ENCODE data around the gene RNASET2. TPM values are rescaled to one million over a fixed set of nuclear protein-coding genes. Genes with fewer than 3 reads are reported as not detected.
"Not testable (repeated sequence)": the region's sequence is repeated elsewhere in the genome, so short reads cannot be mapped to it uniquely, and the experiment has no call there.

The RNASET2 gene
- total RNA-seq, 4 donors from 2014 or later = 65.6 to 169 (median 81.4) TPM

DNA sequence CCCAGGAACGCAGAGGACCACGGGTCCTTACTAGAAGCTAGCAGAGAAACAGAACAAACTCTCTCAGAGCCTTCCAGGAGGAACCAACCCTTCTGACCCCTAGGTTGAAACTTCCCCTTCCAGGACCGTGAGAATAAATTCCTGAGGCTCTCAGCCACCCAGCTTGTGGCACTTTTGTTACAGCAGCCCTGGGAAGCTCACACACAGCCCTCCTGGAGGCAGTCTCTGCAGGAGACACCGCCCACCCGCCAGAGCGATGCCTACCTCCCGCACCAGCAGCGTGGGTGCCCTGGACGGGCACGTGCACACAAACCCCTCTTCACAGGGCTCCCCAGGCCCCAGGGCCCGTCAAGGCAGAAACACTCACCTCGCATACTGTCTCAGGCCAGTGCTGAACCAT is 4.2 kb downstream of the RNASET2 start:
- TF ChIP-seq POLR2A (IDR thresholded peaks at IDR 0.05) = no peak
- TF ChIP-seq, protein P1, sequence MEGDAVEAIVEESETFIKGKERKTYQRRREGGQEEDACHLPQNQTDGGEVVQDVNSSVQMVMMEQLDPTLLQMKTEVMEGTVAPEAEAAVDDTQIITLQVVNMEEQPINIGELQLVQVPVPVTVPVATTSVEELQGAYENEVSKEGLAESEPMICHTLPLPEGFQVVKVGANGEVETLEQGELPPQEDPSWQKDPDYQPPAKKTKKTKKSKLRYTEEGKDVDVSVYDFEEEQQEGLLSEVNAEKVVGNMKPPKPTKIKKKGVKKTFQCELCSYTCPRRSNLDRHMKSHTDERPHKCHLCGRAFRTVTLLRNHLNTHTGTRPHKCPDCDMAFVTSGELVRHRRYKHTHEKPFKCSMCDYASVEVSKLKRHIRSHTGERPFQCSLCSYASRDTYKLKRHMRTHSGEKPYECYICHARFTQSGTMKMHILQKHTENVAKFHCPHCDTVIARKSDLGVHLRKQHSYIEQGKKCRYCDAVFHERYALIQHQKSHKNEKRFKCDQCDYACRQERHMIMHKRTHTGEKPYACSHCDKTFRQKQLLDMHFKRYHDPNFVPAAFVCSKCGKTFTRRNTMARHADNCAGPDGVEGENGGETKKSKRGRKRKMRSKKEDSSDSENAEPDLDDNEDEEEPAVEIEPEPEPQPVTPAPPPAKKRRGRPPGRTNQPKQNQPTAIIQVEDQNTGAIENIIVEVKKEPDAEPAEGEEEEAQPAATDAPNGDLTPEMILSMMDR (IDR thresholded peaks at IDR 0.05) = no peak

DNA sequence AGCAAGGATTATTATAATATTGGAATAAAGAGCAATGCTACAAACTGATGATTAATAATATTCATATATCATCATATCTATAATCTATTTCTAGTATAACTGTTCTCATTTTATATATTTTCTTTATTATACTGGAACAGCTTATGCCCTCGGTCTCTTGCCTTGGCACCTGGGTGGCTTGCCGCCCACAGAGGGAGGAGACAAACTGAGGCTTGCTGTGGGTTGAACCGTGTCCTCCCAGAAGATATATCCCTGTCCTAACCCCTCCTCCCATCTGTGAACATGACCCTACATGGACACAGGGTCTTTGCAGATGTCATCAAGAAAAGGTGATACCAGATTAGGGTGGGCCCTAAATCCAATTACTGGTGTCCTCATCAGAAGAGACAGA is 4.7 kb downstream of the RNASET2 start:
- peak overlapping the region in 2 of 4 donors; percentile 88 to 100 for H3K27ac ChIP-seq

More for the DNA sequence above, 4.2 kb downstream of the RNASET2 start:
- H3K4me3 ChIP-seq = no peak overlapping the region
- DNase-seq = no peak
- H3K27me3 ChIP-seq = no peaks in the 10 kb centered on the region
- H3K9me3 ChIP-seq = no peaks in the 10 kb centered on the region
- peaks cover 0 to 26% (median 7%) of the 10 kb centered on the region in 4 donors for H3K4me1 ChIP-seq
- peak overlapping the region in 2 of 4 donors; percentile 88 to 100 for H3K27ac ChIP-seq
- peaks cover 0 to 6% (median 0%) of the 10 kb centered on the region in 3 donors for H3K36me3 ChIP-seq

DNA sequence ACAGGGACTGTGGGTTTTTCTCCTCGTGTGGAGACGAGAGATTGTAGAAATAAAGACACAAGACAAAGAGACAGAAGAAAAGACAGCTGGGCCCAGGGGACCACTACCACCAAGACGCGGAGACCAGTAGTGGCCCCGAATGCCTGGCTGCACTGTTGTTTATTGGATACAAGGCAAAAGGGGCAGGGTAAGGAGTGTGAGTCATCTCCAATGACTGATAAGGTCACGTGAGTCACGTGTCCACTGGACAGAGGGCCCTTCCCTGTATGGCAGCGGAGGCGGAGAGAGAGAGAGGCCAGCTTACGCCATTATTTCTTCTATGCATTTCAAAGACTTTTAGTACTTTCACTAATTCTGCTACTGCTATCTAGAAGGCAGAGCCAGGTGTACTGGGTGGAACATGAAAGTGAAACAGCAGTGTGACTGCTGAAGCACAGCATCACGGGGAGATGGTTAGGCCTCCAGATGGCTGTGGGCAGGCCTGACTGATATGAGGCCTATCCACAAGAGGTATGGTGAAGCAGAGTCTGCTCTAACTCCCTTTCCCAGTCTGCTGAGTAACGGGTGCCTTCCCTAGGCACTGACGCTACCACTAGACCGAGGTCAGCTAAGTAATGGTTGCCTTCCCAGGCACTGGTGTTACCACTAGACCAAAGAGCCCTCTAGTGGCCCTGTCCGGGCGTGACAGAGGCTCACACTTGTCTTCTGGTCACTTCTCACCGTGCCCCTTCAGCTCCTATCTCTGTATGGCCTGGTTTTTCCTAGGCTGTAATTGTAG is 5.3 kb downstream of the RNASET2 start:
- not testable (repeated sequence) for H3K27me3 ChIP-seq, H3K9me3 ChIP-seq
- Histone ChIP-seq H3K36me3 (peaks cover 0 to 10% (median 0%) of the 10 kb centered on the region in 3 donors), H3K27ac (peak overlapping the region; percentile 61 to 100 (median 90)), H3K4me3 (peak overlapping the region in 3 of 4 donors; percentile 16 to 40 (median 29)), H3K4me1 (peaks cover 0 to 26% (median 7%) of the 10 kb centered on the region in 4 donors)
- TF ChIP-seq, protein P1 (IDR thresholded peaks at IDR 0.05) = peak; percentile 31 to 69 (median 58)
- DNase-seq = peak; percentile 68 to 93 (median 88)

More for the DNA sequence above, 4.7 kb downstream of the RNASET2 start:
- H3K4me1 ChIP-seq = peaks cover 0 to 26% (median 7%) of the 10 kb centered on the region in 4 donors
- no peaks in the 10 kb centered on the region for H3K27me3 ChIP-seq
- no peaks in the 10 kb centered on the region for H3K9me3 ChIP-seq
- no peak for TF ChIP-seq POLR2A (IDR thresholded peaks at IDR 0.05)
- TF ChIP-seq, protein P1 (IDR thresholded peaks at IDR 0.05) = no peak
- DNase-seq = no peak
- peak overlapping the region in 1 of 4 donors; percentile 29 for H3K4me3 ChIP-seq
- H3K36me3 ChIP-seq = peaks cover 0 to 6% (median 0%) of the 10 kb centered on the region in 3 donors

DNA sequence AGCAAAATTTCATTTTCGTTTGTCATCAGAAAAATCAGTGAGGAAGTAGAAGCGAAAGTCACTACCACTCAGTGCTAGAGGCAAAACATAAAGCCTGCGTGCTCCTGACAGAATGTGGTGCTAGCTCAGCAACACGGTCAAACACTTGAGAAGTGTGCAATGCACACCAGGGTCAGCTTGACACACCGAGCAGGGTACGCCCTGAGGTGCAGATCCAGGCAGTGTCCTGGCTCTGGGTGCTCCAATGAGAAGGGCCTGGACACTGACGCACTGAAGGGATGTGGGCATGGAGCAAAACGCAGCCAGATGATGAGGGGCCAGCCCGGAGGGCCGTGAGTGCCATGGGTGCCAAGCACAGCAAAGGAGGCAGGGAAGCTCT is 5.9 kb downstream of the RNASET2 start:
- H3K4me1 ChIP-seq = peaks cover 0 to 26% (median 7%) of the 10 kb centered on the region in 4 donors
- H3K27ac ChIP-seq = peak overlapping the region; percentile 61 to 100 (median 90)
- H3K4me3 ChIP-seq = peak overlapping the region in 1 of 4 donors; percentile 29
- no peaks in the 10 kb centered on the region for H3K9me3 ChIP-seq
- H3K27me3 ChIP-seq = no peaks in the 10 kb centered on the region
- TF ChIP-seq, protein P1 (IDR thresholded peaks at IDR 0.05) = no peak
- TF ChIP-seq POLR2A (IDR thresholded peaks at IDR 0.05) = no peak
- peaks cover 0 to 17% (median 0%) of the 10 kb centered on the region in 3 donors for H3K36me3 ChIP-seq
- peak in 2 of 3 donors; percentile 52 to 67 for DNase-seq

DNA sequence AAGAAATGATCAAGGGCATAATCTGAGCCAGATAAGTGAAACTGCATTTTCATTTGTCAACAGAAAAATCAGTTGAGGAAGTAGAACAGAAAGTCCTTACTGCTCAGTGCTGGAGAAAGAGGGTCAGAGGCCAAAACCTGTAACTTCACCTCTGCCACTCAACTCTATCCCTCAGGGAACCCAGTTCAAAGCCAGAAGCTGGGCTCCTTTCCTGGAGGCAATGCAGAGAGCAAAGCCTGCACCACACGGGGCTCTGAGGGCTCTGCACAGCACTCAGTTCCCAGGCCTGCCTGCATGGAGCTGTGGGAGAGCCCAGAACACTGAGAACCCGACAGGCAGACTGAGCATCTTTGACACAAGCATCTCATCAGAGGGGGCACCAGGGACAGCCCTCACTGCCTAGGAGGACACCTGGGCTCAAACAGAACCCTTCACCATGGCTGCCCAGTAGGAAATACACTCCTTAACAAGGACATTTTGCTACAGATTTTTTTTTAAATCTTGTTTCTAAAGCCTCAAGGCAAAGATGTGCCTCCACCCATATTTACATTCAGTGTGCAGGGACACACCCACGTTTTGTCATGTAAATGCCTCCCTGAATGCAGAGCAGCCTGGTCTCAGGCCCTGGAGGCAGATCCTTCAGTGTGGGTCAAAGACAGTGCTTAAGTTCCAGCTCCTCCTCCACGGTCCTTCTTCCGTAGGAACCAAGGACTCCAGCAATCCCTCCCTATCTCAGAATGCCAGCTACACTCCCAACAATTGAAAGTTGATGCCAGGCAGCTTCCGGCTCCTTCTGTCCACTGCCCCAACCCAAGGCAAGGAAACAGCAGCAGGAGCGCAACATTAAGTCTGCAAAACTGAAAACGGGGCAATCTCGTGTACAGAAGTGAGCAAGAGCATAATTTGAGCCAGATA is 6.6 kb downstream of the RNASET2 start:
- no peak for TF ChIP-seq POLR2A (IDR thresholded peaks at IDR 0.05)
- TF ChIP-seq, protein P1 (IDR thresholded peaks at IDR 0.05) = no peak
- no peaks in the 10 kb centered on the region for H3K9me3 ChIP-seq
- DNase-seq = no peak
- no peaks in the 10 kb centered on the region for H3K27me3 ChIP-seq
- peaks cover 0 to 26% (median 7%) of the 10 kb centered on the region in 4 donors for H3K4me1 ChIP-seq
- H3K27ac ChIP-seq = peak overlapping the region; percentile 61 to 100 (median 90)
- H3K4me3 ChIP-seq = peak overlapping the region in 1 of 4 donors; percentile 29
- peaks cover 0 to 22% (median 0%) of the 10 kb centered on the region in 3 donors for H3K36me3 ChIP-seq

DNA sequence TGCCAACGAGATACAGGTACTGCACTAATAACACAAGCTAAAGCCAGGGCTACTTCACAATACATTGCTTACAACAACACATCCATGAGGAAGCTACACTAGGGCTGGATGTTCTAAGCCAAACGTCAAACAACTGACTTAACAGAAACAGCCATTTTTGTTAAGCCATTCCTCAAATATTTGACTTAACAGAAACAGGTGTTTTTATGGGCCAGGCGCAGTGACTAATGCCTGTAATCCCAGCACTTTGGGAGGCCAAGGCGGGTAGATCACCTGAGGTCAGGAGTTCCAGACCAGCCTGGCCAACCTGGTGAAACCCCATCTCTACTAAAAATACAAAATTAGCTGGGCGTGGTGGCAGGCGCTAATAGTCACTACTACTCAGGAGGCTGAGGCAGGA is 7.6 kb downstream of the RNASET2 start:
- H3K27me3 ChIP-seq, DNase-seq, H3K4me3 ChIP-seq, H3K9me3 ChIP-seq: not testable (repeated sequence)
- Histone ChIP-seq H3K27ac (peak overlapping the region in 2 of 4 donors; percentile 14 to 100), H3K36me3 (peaks cover 0 to 27% (median 0%) of the 10 kb centered on the region in 3 donors), H3K4me1 (peaks cover 0 to 26% (median 7%) of the 10 kb centered on the region in 4 donors)

Measured in Peyer's patch (tissue), 4 donors.